NCI-H748 treated with DMSO at 0.1 percent for 48 hours (cell line): ENCODE data around the gene IMMP2L.
A peak's percentile ranks its signal among the peaks of the same experiment; 100 is the strongest.

Experiments used
- DNase-seq: peaks from one replicate; lab custom pipeline; 2025; lab: John Stamatoyannopoulos, UW

Gene IMMP2L

GRCh38 chr7:110867771-110868170 is 694.5 kb downstream of the IMMP2L start:
- no peak for DNase-seq

- no peak for DNase-seq
Observed at GRCh38 chr7:110863258-110863657, 699.0 kb downstream of the IMMP2L start.

- DNase-seq, result no peak
Observed at GRCh38 chr7:110861163-110861562, 701.1 kb downstream of the IMMP2L start.

- DNase-seq, result no peak
Observed at GRCh38 chr7:110857106-110857505, 705.2 kb downstream of the IMMP2L start.

GRCh38 chr7:110856704-110857103 is 705.6 kb downstream of the IMMP2L start:
- no peak for DNase-seq

- DNase-seq, result no peak
Observed at GRCh38 chr7:110854651-110855050, 707.6 kb downstream of the IMMP2L start.

GRCh38 chr7:110854166-110854565 is 708.1 kb downstream of the IMMP2L start:
- no peak for DNase-seq

GRCh38 chr7:110853263-110853662 is 709.0 kb downstream of the IMMP2L start:
- DNase-seq, result no peak

- no peak for DNase-seq
Observed at GRCh38 chr7:110852156-110852940, 709.9 kb downstream of the IMMP2L start.

GRCh38 chr7:110850224-110850623 is 712.1 kb downstream of the IMMP2L start:
- DNase-seq, result no peak

- no peak for DNase-seq
Observed at GRCh38 chr7:110842796-110843195, 719.5 kb downstream of the IMMP2L start.

GRCh38 chr7:110841840-110842545 is 720.3 kb downstream of the IMMP2L start:
- DNase-seq, result no peak

GRCh38 chr7:110839866-110840265 is 722.4 kb downstream of the IMMP2L start:
- peak; percentile 68 for DNase-seq

GRCh38 chr7:110835849-110836248 is 726.4 kb downstream of the IMMP2L start:
- DNase-seq, result no peak

- DNase-seq, result peak; percentile 92
Observed at GRCh38 chr7:110835218-110835617, 727.1 kb downstream of the IMMP2L start.

GRCh38 chr7:110831419-110831818 is 730.9 kb downstream of the IMMP2L start:
- DNase-seq, result no peak

- no peak for DNase-seq
Observed at GRCh38 chr7:110830778-110831177, 731.5 kb downstream of the IMMP2L start.

- no peak for DNase-seq
Observed at GRCh38 chr7:110827936-110828335, 734.4 kb downstream of the IMMP2L start.

GRCh38 chr7:110827287-110827855 is 734.9 kb downstream of the IMMP2L start:
- DNase-seq, result no peak

- DNase-seq, result no peak
Observed at GRCh38 chr7:110813986-110814385, 748.3 kb downstream of the IMMP2L start.

- DNase-seq, result no peak
Observed at GRCh38 chr7:110809832-110810231, 752.5 kb downstream of the IMMP2L start.

GRCh38 chr7:110808361-110808760 is 753.9 kb downstream of the IMMP2L start:
- DNase-seq, result no peak

- no peak for DNase-seq
Observed at GRCh38 chr7:110804501-110804900, 757.8 kb downstream of the IMMP2L start.
